Naive B cell (primary cell): ENCODE data around the gene CIITA. TPM values are rescaled to one million over a fixed set of nuclear protein-coding genes. Genes with fewer than 3 reads are reported as not detected.
"Not testable (repeated sequence)": the region's sequence is repeated elsewhere in the genome, so short reads cannot be mapped to it uniquely, and the experiment has no call there.

Experiments
- ATAC-seq, 2 donors: fragments of 150-1000 bp; cut with Tn5 transposase; 2 replicates each; pipeline ENCODE4 v1.10.0; 2021; ENCODE audit warnings: low read depth in 2 of 2, mild to moderate bottlenecking in 2 of 2, moderate library complexity in 2 of 2
- DNase-seq: peaks from one replicate; pipeline ENCODE4 v3.0.0; 2022
- H3K27ac Mint-ChIP-seq, 6 donors: one replicate each; pipeline ENCODE4 v1.8.0; 2020 to 2022; ENCODE audit warnings: mild to moderate bottlenecking in 6 of 6, mixed read lengths in 6 of 6, moderate library complexity in 5 of 6, inconsistent platforms in 2 of 6
- H3K27me3 Mint-ChIP-seq, 3 donors: one replicate each; pipeline ENCODE4 v1.8.0; 2021 to 2022; ENCODE audit warnings: mixed read lengths in 3 of 3, mild to moderate bottlenecking in 1 of 3
- H3K36me3 Mint-ChIP-seq, 2 donors: one replicate each; pipeline ENCODE4 v1.8.0; 2020 to 2022; ENCODE audit warnings: mixed read lengths in 2 of 2, inconsistent platforms in 1 of 2, mild to moderate bottlenecking in 1 of 2
- H3K4me1 Mint-ChIP-seq, 3 donors: one replicate each; pipeline ENCODE4 v1.8.0; 2020 to 2022; ENCODE audit warnings: mixed read lengths in 3 of 3, inconsistent platforms in 1 of 3, mild to moderate bottlenecking in 1 of 3, moderate library complexity in 1 of 3
- H3K4me3 Mint-ChIP-seq, 8 donors: one replicate each; pipeline ENCODE4 v1.8.0; 2020 to 2022; ENCODE audit warnings: mild to moderate bottlenecking in 8 of 8, mixed read lengths in 8 of 8, moderate library complexity in 8 of 8, inconsistent platforms in 2 of 8
- H3K9me3 Mint-ChIP-seq, 7 donors: one replicate each; pipeline ENCODE4 v1.8.0; 2020 to 2022; ENCODE audit warnings: mixed read lengths in 7 of 7, mild to moderate bottlenecking in 5 of 7, inconsistent platforms in 2 of 7, moderate library complexity in 1 of 7
- polyA plus RNA-seq, 6 donors: library from polyadenylated mRNA; unstranded; fragments of 300-500 nt; fragmentation: Illumina TruSeq; gene quantifications; one replicate each; pipeline ENCODE4 v1.2.3, GENCODE V29; 2021; ENCODE audit warnings: low read depth in 6 of 6

The CIITA gene
- polyA plus RNA-seq, 6 donors from 2014 or later = 130 to 259 (median 150) TPM

GRCh38 chr16:10957771-10958482 is 80.9 kb downstream of the CIITA start:
- ATAC-seq (peak; percentile 26 to 40), DNase-seq (no peak)
- peaks cover 28 to 40% (median 39%) of the 10 kb centered on the region in 3 donors for H3K4me1 Mint-ChIP-seq
- peaks cover 4 to 31% of the 10 kb centered on the region in 2 donors for H3K36me3 Mint-ChIP-seq
- H3K27ac Mint-ChIP-seq = peak overlapping the region in 3 of 6 donors; percentile 9 to 51 (median 43)
- H3K27me3 Mint-ChIP-seq = no peaks in the 10 kb centered on the region
- peak overlapping the region in 1 of 8 donors; percentile 9 for H3K4me3 Mint-ChIP-seq
- no peaks in the 10 kb centered on the region for H3K9me3 Mint-ChIP-seq

GRCh38 chr16:10959161-10959560 is 82.2 kb downstream of the CIITA start:
- peaks cover 29 to 42% (median 36%) of the 10 kb centered on the region in 3 donors for H3K4me1 Mint-ChIP-seq
- H3K27ac Mint-ChIP-seq = no peak overlapping the region

GRCh38 chr16:10961231-10961630 is 84.2 kb downstream of the CIITA start:
- H3K4me1 Mint-ChIP-seq = peaks cover 33 to 42% (median 36%) of the 10 kb centered on the region in 3 donors
- no peaks in the 10 kb centered on the region for H3K9me3 Mint-ChIP-seq
- no peak overlapping the region for H3K27ac Mint-ChIP-seq
- ATAC-seq (no peak), DNase-seq (no peak)
- no peak overlapping the region for H3K4me3 Mint-ChIP-seq
- H3K36me3 Mint-ChIP-seq = peaks cover 17 to 38% of the 10 kb centered on the region in 2 donors
- H3K27me3 Mint-ChIP-seq = no peaks in the 10 kb centered on the region

More at GRCh38 chr16:10959161-10959560, 82.2 kb downstream of the CIITA start:
- DNase-seq (no peak), ATAC-seq (no peak)
- Mint-ChIP-seq H3K4me3 (no peak overlapping the region), H3K9me3 (no peaks in the 10 kb centered on the region), H3K27me3 (no peaks in the 10 kb centered on the region), H3K36me3 (peaks cover 11 to 33% of the 10 kb centered on the region in 2 donors)

- peaks cover 21 to 29% of the 10 kb centered on the region in 2 donors for H3K36me3 Mint-ChIP-seq
- ATAC-seq = peak; percentile 34 to 74
Observed at GRCh38 chr16:10964039-10964890, 87.3 kb downstream of the CIITA start.

GRCh38 chr16:10964891-10965326 is 87.9 kb downstream of the CIITA start:
- H3K27ac Mint-ChIP-seq = peak overlapping the region; percentile 6 to 95 (median 93)
- peaks cover 21 to 33% of the 10 kb centered on the region in 2 donors for H3K36me3 Mint-ChIP-seq
- peak in 1 of 2 donors; percentile 37 for ATAC-seq
- peak overlapping the region in 3 of 8 donors; percentile 32 to 36 (median 35) for H3K4me3 Mint-ChIP-seq
- H3K9me3 Mint-ChIP-seq = no peaks in the 10 kb centered on the region
- H3K27me3 Mint-ChIP-seq = no peaks in the 10 kb centered on the region
- no peak for DNase-seq
- H3K4me1 Mint-ChIP-seq = peaks cover 22 to 37% (median 26%) of the 10 kb centered on the region in 3 donors

More at GRCh38 chr16:10964039-10964890, 87.3 kb downstream of the CIITA start:
- Mint-ChIP-seq H3K27ac (peak overlapping the region; percentile 6 to 95 (median 86)), H3K4me1 (peaks cover 22 to 37% (median 26%) of the 10 kb centered on the region in 3 donors), H3K4me3 (peak overlapping the region in 5 of 8 donors; percentile 26 to 52 (median 36)), H3K9me3 (no peaks in the 10 kb centered on the region), H3K27me3 (no peaks in the 10 kb centered on the region)
- DNase-seq = peak; percentile 66

GRCh38 chr16:10965440-10966061 is 88.5 kb downstream of the CIITA start:
- H3K4me3 Mint-ChIP-seq = peak overlapping the region in 2 of 8 donors; percentile 32 to 36
- H3K36me3 Mint-ChIP-seq = peaks cover 24 to 31% of the 10 kb centered on the region in 2 donors
- H3K4me1 Mint-ChIP-seq = peaks cover 22 to 37% (median 26%) of the 10 kb centered on the region in 3 donors
- no peaks in the 10 kb centered on the region for H3K27me3 Mint-ChIP-seq
- peak; percentile 70 to 76 for ATAC-seq
- H3K9me3 Mint-ChIP-seq = no peaks in the 10 kb centered on the region
- peak; percentile 58 for DNase-seq
- peak overlapping the region; percentile 84 to 96 (median 94) for H3K27ac Mint-ChIP-seq

GRCh38 chr16:10966129-10966528 is 89.1 kb downstream of the CIITA start:
- Mint-ChIP-seq H3K27me3 (no peaks in the 10 kb centered on the region), H3K4me3 (peak overlapping the region in 3 of 8 donors; percentile 21 to 36 (median 29)), H3K27ac (peak overlapping the region; percentile 58 to 96 (median 94)), H3K4me1 (peaks cover 22 to 37% (median 26%) of the 10 kb centered on the region in 3 donors), H3K9me3 (no peaks in the 10 kb centered on the region), H3K36me3 (peaks cover 25 to 29% of the 10 kb centered on the region in 2 donors)
- ATAC-seq (no peak), DNase-seq (no peak)

- peak overlapping the region in 5 of 6 donors; percentile 46 to 96 (median 92) for H3K27ac Mint-ChIP-seq
- not testable (repeated sequence) for H3K27me3 Mint-ChIP-seq, DNase-seq, H3K4me3 Mint-ChIP-seq, H3K9me3 Mint-ChIP-seq
- peaks cover 25 to 30% of the 10 kb centered on the region in 2 donors for H3K36me3 Mint-ChIP-seq
- H3K4me1 Mint-ChIP-seq = peaks cover 22 to 37% (median 26%) of the 10 kb centered on the region in 3 donors
- peak in 1 of 2 donors; percentile 6 for ATAC-seq
Observed at GRCh38 chr16:10966559-10966958, 89.6 kb downstream of the CIITA start.

- ATAC-seq = no peak
- DNase-seq = no peak
- no peaks in the 10 kb centered on the region for H3K9me3 Mint-ChIP-seq
- H3K27me3 Mint-ChIP-seq = no peaks in the 10 kb centered on the region
- H3K27ac Mint-ChIP-seq = peak overlapping the region in 2 of 6 donors; percentile 60 to 92
- peaks cover 22 to 37% (median 26%) of the 10 kb centered on the region in 3 donors for H3K4me1 Mint-ChIP-seq
- no peak overlapping the region for H3K4me3 Mint-ChIP-seq
- H3K36me3 Mint-ChIP-seq = peaks cover 23 to 36% of the 10 kb centered on the region in 2 donors
Observed at GRCh38 chr16:10967986-10968385, 91.0 kb downstream of the CIITA start.

GRCh38 chr16:10968498-10968897 is 91.5 kb downstream of the CIITA start:
- ATAC-seq (no peak), DNase-seq (no peak)
- no peaks in the 10 kb centered on the region for H3K27me3 Mint-ChIP-seq
- no peak overlapping the region for H3K4me3 Mint-ChIP-seq
- H3K36me3 Mint-ChIP-seq = peaks cover 25 to 36% of the 10 kb centered on the region in 2 donors
- no peaks in the 10 kb centered on the region for H3K9me3 Mint-ChIP-seq
- peaks cover 22 to 34% (median 26%) of the 10 kb centered on the region in 3 donors for H3K4me1 Mint-ChIP-seq
- H3K27ac Mint-ChIP-seq = peak overlapping the region in 3 of 6 donors; percentile 54 to 92 (median 60)

- H3K27me3 Mint-ChIP-seq = no peaks in the 10 kb centered on the region
- H3K27ac Mint-ChIP-seq = peak overlapping the region in 1 of 6 donors; percentile 53
- no peak for DNase-seq
- peaks cover 16 to 23% (median 18%) of the 10 kb centered on the region in 3 donors for H3K4me1 Mint-ChIP-seq
- H3K36me3 Mint-ChIP-seq = peaks cover 25 to 38% of the 10 kb centered on the region in 2 donors
- no peaks in the 10 kb centered on the region for H3K9me3 Mint-ChIP-seq
- no peak overlapping the region for H3K4me3 Mint-ChIP-seq
- ATAC-seq = no peak
Observed at GRCh38 chr16:10969615-10970014, 92.6 kb downstream of the CIITA start.

GRCh38 chr16:10970065-10970464 is 93.1 kb downstream of the CIITA start:
- Mint-ChIP-seq H3K4me1 (peaks cover 12 to 19% (median 14%) of the 10 kb centered on the region in 3 donors), H3K27ac (peak overlapping the region in 2 of 6 donors; percentile 53 to 62), H3K27me3 (no peaks in the 10 kb centered on the region), H3K9me3 (no peaks in the 10 kb centered on the region), H3K36me3 (peaks cover 23 to 42% of the 10 kb centered on the region in 2 donors), H3K4me3 (no peak overlapping the region)
- ATAC-seq = no peak
- DNase-seq = no peak

- Mint-ChIP-seq H3K27ac (no peak overlapping the region), H3K36me3 (peaks cover 20 to 33% of the 10 kb centered on the region in 2 donors), H3K27me3 (no peaks in the 10 kb centered on the region), H3K9me3 (no peaks in the 10 kb centered on the region), H3K4me1 (peaks cover 0 to 4% (median 0%) of the 10 kb centered on the region in 3 donors), H3K4me3 (no peak overlapping the region)
- ATAC-seq (no peak), DNase-seq (peak; percentile 21)
Observed at GRCh38 chr16:10971560-10971961, 94.6 kb downstream of the CIITA start.
